ENCODE measurements around the gene IDUA.

DNA sequence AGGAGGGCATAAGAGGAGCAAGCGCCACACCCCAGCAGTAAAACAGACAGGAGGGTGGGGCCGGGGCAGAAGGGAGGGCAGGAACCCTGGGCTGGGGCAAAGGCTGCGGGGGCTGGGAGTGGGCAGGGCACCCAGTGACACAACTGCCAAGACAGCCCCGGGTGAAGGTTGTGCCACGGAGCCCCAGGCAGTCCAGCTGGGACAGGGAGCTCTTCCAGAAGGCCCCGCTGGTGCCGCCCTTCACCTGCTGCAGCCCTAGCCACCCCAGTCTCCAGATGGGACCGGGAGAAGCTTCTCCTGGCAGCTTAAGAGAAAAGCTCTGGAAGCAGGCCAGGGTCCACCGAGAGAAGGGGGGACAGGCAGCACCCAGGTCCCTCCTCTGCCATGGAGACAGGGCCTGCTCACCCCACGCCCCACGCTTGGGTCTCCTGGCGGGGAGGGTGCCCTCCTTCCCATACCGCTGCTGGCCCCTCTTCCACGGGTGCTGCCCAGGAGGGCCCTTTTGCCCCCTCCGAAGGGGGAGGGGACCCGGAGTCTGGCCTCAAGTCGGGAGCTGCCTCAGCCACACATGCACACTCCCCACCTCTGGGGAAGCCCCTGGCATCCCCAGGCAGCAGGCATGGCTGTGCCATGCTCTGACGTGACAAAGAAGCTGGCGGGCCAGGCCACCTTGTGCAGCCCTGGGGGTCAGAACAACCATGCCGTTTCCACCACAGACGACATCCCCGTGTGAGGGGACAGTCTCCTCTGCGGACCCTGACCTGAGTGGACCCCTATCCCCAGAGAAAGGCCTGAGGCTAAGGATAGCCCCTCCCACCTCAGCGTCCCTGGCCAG lies 15.0 kb upstream of the IDUA start:
- TF ChIP-seq, protein P1, sequence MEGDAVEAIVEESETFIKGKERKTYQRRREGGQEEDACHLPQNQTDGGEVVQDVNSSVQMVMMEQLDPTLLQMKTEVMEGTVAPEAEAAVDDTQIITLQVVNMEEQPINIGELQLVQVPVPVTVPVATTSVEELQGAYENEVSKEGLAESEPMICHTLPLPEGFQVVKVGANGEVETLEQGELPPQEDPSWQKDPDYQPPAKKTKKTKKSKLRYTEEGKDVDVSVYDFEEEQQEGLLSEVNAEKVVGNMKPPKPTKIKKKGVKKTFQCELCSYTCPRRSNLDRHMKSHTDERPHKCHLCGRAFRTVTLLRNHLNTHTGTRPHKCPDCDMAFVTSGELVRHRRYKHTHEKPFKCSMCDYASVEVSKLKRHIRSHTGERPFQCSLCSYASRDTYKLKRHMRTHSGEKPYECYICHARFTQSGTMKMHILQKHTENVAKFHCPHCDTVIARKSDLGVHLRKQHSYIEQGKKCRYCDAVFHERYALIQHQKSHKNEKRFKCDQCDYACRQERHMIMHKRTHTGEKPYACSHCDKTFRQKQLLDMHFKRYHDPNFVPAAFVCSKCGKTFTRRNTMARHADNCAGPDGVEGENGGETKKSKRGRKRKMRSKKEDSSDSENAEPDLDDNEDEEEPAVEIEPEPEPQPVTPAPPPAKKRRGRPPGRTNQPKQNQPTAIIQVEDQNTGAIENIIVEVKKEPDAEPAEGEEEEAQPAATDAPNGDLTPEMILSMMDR (IDR thresholded peaks at IDR 0.05): no peak
- no peak for TF ChIP-seq EZH2 (IDR thresholded peaks at IDR 0.05; ENCODE audit: borderline replicate concordance, insufficient read depth, low read depth, low read length, poor library complexity, severe bottlenecking)

Data from B cell (primary cell).